H1 (cell line): ENCODE data around the gene ZNF487. TPM values are rescaled to one million over a fixed set of nuclear protein-coding genes. Genes with fewer than 3 reads are reported as not detected.

ENCODE experiments used
- CTCF ChIA-PET: fragments of 300-600 bp; sonication (Branson Sonifier 250); formaldehyde crosslinking; loops from one replicate; lab custom pipeline; 2021; ENCODE audit not compliant: partially characterized antibody; lab: Charles Lee
- POLR2A ChIA-PET: fragments of 300-600 bp; sonication (Branson Sonifier 250); formaldehyde crosslinking; loops from one replicate; lab custom pipeline; 2021; ENCODE audit warnings: inconsistent platforms; ENCODE audit not compliant: partially characterized antibody; lab: Charles Lee
- DNase-seq, 2 experiments: peaks; one replicate each; pipeline versions ENCODE4 v3.0.0 to v3.0.0-alpha.2; 2010 to 2022; ENCODE audit warnings: low spot score in 2 of 2, low read depth in 1 of 2, mixed read lengths in 1 of 2
- FAIRE-seq: peaks from 2 replicates; lab custom pipeline; 2011; peaks lifted over from hg19 to GRCh38; lab: Jason Lieb, UNC
- H2AFZ ChIP-seq: 2 replicates; pipeline ENCODE4 v1.8.1; 2012; ENCODE audit warnings: low read length, inconsistent platforms
- H2AK5ac ChIP-seq: 2 replicates; pipeline ENCODE4 v1.6.1; 2013; ENCODE audit warnings: low read depth, low read length
- H2BK120ac ChIP-seq: replicated peaks from 2 replicates; pipeline ENCODE3; 2013; ENCODE audit warnings: low read depth, low read length, inconsistent platforms
- H2BK12ac ChIP-seq: 2 replicates; pipeline ENCODE4 v1.6.1; 2013; ENCODE audit warnings: low read depth, low read length
- H2BK15ac ChIP-seq: 2 replicates; pipeline ENCODE4 v1.6.1; 2013; ENCODE audit warnings: low read length
- H2BK20ac ChIP-seq: 2 replicates; pipeline ENCODE4 v1.6.1; 2013; ENCODE audit warnings: low read length
- H2BK5ac ChIP-seq: 2 replicates; pipeline ENCODE4 v1.6.1; 2013; ENCODE audit warnings: low read depth, low read length
- H3K14ac ChIP-seq: 2 replicates; pipeline ENCODE4 v1.6.1; 2013; ENCODE audit warnings: inconsistent platforms; ENCODE audit not compliant: insufficient read length
- H3K18ac ChIP-seq: 2 replicates; pipeline ENCODE4 v1.6.1; 2013; ENCODE audit warnings: low read length; ENCODE audit errors: extremely low read depth
- H3K23ac ChIP-seq: 2 replicates; pipeline ENCODE4 v1.6.1; 2013; ENCODE audit warnings: inconsistent platforms; ENCODE audit not compliant: insufficient read length
- H3K23me2 ChIP-seq: 2 replicates; pipeline ENCODE4 v1.6.1; 2013; ENCODE audit warnings: low read depth, low read length
- H3K27ac ChIP-seq: 2 replicates; pipeline ENCODE4 v1.6.1; 2011; ENCODE audit warnings: low read depth, low read length, inconsistent platforms
- H3K27me3 ChIP-seq, 4 experiments: replicated peaks in 1 of 4; 1 replicate in 1 of 4; 2 replicates in 3 of 4; pipeline versions ENCODE4 v1.6.1 to v1.8.1; 2011 to 2013; ENCODE audit warnings: low read length in 3 of 4, mild to moderate bottlenecking in 3 of 4, inconsistent platforms in 2 of 4, mixed read lengths in 2 of 4, moderate library complexity in 1 of 4; ENCODE audit not compliant: control insufficient read depth in 3 of 4, insufficient read depth in 3 of 4; ENCODE audit errors: extremely low read depth in 1 of 4
- H3K36me3 ChIP-seq, 4 experiments: 2 replicates each; pipeline versions ENCODE4 v1.6.1 to v1.8.1; 2011 to 2013; ENCODE audit warnings: mild to moderate bottlenecking in 4 of 4, low read length in 3 of 4, moderate library complexity in 2 of 4, control low read depth in 1 of 4, inconsistent platforms in 1 of 4; ENCODE audit not compliant: insufficient read depth in 4 of 4, control insufficient read depth in 2 of 4
- H3K4ac ChIP-seq: replicated peaks from 2 replicates; pipeline ENCODE3; 2013; ENCODE audit warnings: low read length, low read depth, mixed read lengths, inconsistent platforms; ENCODE audit not compliant: insufficient read length
- H3K4me1 ChIP-seq, 4 experiments: replicated peaks in 1 of 4; 1 replicate in 1 of 4; 2 replicates in 3 of 4; pipeline versions ENCODE4 v1.6.1 to v1.8.1; 2011 to 2013; ENCODE audit warnings: low read length in 3 of 4, inconsistent platforms in 2 of 4, mixed read lengths in 1 of 4; ENCODE audit not compliant: insufficient read depth in 4 of 4, control insufficient read depth in 3 of 4
- H3K4me2 ChIP-seq, 2 experiments: 2 replicates each; pipeline versions ENCODE4 v1.6.1 to v1.8.1; 2011 to 2013; ENCODE audit warnings: low read depth in 2 of 2, low read length in 2 of 2, control low read depth in 1 of 2, inconsistent platforms in 1 of 2, mild to moderate bottlenecking in 1 of 2; ENCODE audit not compliant: insufficient read depth in 1 of 2
- H3K4me3 ChIP-seq, 4 experiments: fragments of 200-600, 300-600 bp in 1 of 4; sonication (generic), shearing (Covaris generic), sonication (Bioruptor Twin) in 1 of 4; 2 replicates each; pipeline versions ENCODE4 v1.5.1 to v1.8.1; 2011 to 2016; ENCODE audit warnings: low read length in 4 of 4, low read depth in 3 of 4, control low read depth in 2 of 4, inconsistent platforms in 2 of 4, mild to moderate bottlenecking in 2 of 4, mixed read lengths in 1 of 4, moderate library complexity in 1 of 4; ENCODE audit not compliant: insufficient read depth in 2 of 4; ENCODE audit errors: extremely low read depth in 1 of 4
- H3K56ac ChIP-seq: replicated peaks from 2 replicates; pipeline ENCODE3; 2013; ENCODE audit warnings: low read depth, mild to moderate bottlenecking, mixed read lengths, low read length, inconsistent platforms; ENCODE audit not compliant: insufficient read length
- H3K79me1 ChIP-seq: 2 replicates; pipeline ENCODE4 v1.6.1; 2013; ENCODE audit warnings: low read depth, low read length, control low read depth
- H3K79me2 ChIP-seq, 2 experiments: 2 replicates each; pipeline versions ENCODE4 v1.6.1 to v1.8.1; 2012 to 2013; ENCODE audit warnings: low read length in 2 of 2, mild to moderate bottlenecking in 2 of 2, inconsistent platforms in 1 of 2; ENCODE audit not compliant: insufficient read depth in 2 of 2, control insufficient read depth in 1 of 2
- H3K9ac ChIP-seq, 4 experiments: replicated peaks in 1 of 4; 1 replicate in 1 of 4; 2 replicates in 3 of 4; pipeline versions ENCODE4 v1.6.1 to v1.8.1; 2011 to 2013; ENCODE audit warnings: low read depth in 3 of 4, low read length in 3 of 4, control low read depth in 2 of 4, mild to moderate bottlenecking in 2 of 4, moderate library complexity in 2 of 4, inconsistent platforms in 1 of 4; ENCODE audit errors: extremely low read depth in 1 of 4
- H3K9me3 ChIP-seq, 2 experiments: 2 replicates each; pipeline versions ENCODE4 v1.6.1 to v1.8.1; 2012 to 2013; ENCODE audit warnings: mild to moderate bottlenecking in 2 of 2, moderate library complexity in 2 of 2, control low read depth in 1 of 2, inconsistent platforms in 1 of 2, low read depth in 1 of 2, low read length in 1 of 2, mixed read lengths in 1 of 2; ENCODE audit not compliant: insufficient read depth in 2 of 2
- H4K20me1 ChIP-seq, 2 experiments: replicated peaks in 1 of 2; 2 replicates each; pipeline versions ENCODE3 to v1.8.1; 2011 to 2013; ENCODE audit warnings: inconsistent platforms in 2 of 2, low read length in 2 of 2, mild to moderate bottlenecking in 1 of 2; ENCODE audit not compliant: insufficient read depth in 2 of 2, control insufficient read depth in 1 of 2
- H4K5ac ChIP-seq: 2 replicates; pipeline ENCODE4 v1.6.1; 2013; ENCODE audit warnings: low read length, low read depth, mixed read lengths, inconsistent platforms; ENCODE audit not compliant: insufficient read length
- H4K8ac ChIP-seq: 2 replicates; pipeline ENCODE4 v1.8.0; 2013; ENCODE audit warnings: mild to moderate bottlenecking, moderate library complexity, low read length, inconsistent platforms; ENCODE audit not compliant: insufficient read depth; ENCODE audit errors: extremely low read depth
- H4K91ac ChIP-seq: replicated peaks from 2 replicates; pipeline ENCODE3; 2013; ENCODE audit warnings: low read length, mixed read lengths, inconsistent platforms; ENCODE audit not compliant: insufficient read length
- ASH2L ChIP-seq: fragments of 200-600, 300-600 bp; sonication (generic); IDR thresholded peaks from one replicate; pipeline ENCODE4 v1.7.1; 2017; ENCODE audit warnings: low read length
- BACH1 ChIP-seq: IDR thresholded peaks from 2 replicates; pipeline ENCODE4 v1.6.1; 2012; ENCODE audit warnings: low read length, improper control_type of control experiment
- BRCA1 ChIP-seq: IDR thresholded peaks from 2 replicates; pipeline ENCODE4 v1.6.1; 2012; ENCODE audit warnings: low read depth, low read length, improper control_type of control experiment
- CHD2 ChIP-seq: IDR thresholded peaks from 2 replicates; pipeline ENCODE4 v1.6.1; 2012; ENCODE audit warnings: low read length, improper control_type of control experiment
- CREB1 ChIP-seq: IDR thresholded peaks from 2 replicates; pipeline ENCODE4 v1.6.1; 2012; ENCODE audit warnings: inconsistent platforms
- KDM1A ChIP-seq: fragments of 200-600, 300-600 bp; sonication (generic); IDR thresholded peaks from 2 replicates; pipeline ENCODE4 v1.7.1; 2016; ENCODE audit warnings: mild to moderate bottlenecking, low read length, borderline replicate concordance
- RAD21 ChIP-seq, 2 experiments: IDR thresholded peaks in 1 of 2; conservative IDR thresholded peaks in 1 of 2; 2 replicates each; pipeline ENCODE4 v1.6.1; 2011; ENCODE audit warnings: low read depth in 2 of 2, low read length in 2 of 2, improper control_type of control experiment in 1 of 2, inconsistent platforms in 1 of 2, mild to moderate bottlenecking in 1 of 2, moderate library complexity in 1 of 2
- TEAD4 ChIP-seq: IDR thresholded peaks from 2 replicates; pipeline ENCODE4 v1.6.1; 2012; ENCODE audit warnings: low read depth, low read length, inconsistent platforms, mixed read lengths
- ZNF274 ChIP-seq: IDR thresholded peaks from 2 replicates; pipeline ENCODE4 v1.7.0; 2012; ENCODE audit warnings: low read length, borderline replicate concordance; ENCODE audit errors: extremely low read depth
- WGBS, 2 experiments: shearing (Covaris generic) in 1 of 2; methylation state at CpG; one replicate each; pipeline versions ENCODE4 v1.1.6 to v1.1.7; 2013 to 2015; ENCODE audit warnings: low lambda C conversion rate in 2 of 2, mixed read lengths in 2 of 2, inconsistent platforms in 1 of 2, low coverage in 1 of 2, missing lambda C conversion rate in 1 of 2; ENCODE audit not compliant: insufficient replicate concordance in 2 of 2, insufficient coverage in 1 of 2, insufficient read length in 1 of 2; ENCODE audit errors: extremely low coverage in 1 of 2, missing lambda C conversion rate in 1 of 2; 5-methylcytosine and 5-hydroxymethylcytosine counted together
- polyA plus RNA-seq, 7 experiments: library from polyadenylated mRNA; depleted of rRNA in 3 of 7; stranded (reverse) in 5 of 7; unstranded in 2 of 7; fragments of >200 nt in 5 of 7; fragments of 200-250 nt in 2 of 7; gene quantifications; 1 replicate in 5 of 7; 2 replicates in 1 of 7; 4 replicates in 1 of 7; pipeline versions ENCODE4 v1.2.1 to v1.2.3, GENCODE V29; 2011 to 2013; ENCODE audit warnings: missing spikeins in 2 of 7, mixed read lengths in 2 of 7
- total RNA-seq: library from RNA; stranded (reverse); fragmentation: NEBNext Ultra II Directional; extraction: Animal tissue kit (Norgen Biotek cat#: 25700); gene quantifications from 2 replicates; pipeline ENCODE4 v1.2.1, GENCODE V29; 2021
- TF ChIP-seq, protein P1 (sequence below): IDR thresholded peaks from 2 replicates; pipeline ENCODE4 v1.6.1; 2011; ENCODE audit warnings: low read length, improper control_type of control experiment

The ZNF487 gene
- total and polyA plus RNA-seq, 2 of the 8 experiments (the other 6 are each of a cell fraction or from before 2014, with no cell fraction given): 1.9 to 2.5 TPM

- no peak overlapping the region for H2BK120ac ChIP-seq
- no peaks in the 10 kb centered on the region for H3K79me1 ChIP-seq
- peaks cover 0 to 3% of the 10 kb centered on the region in 2 experiments; a peak in 1 of 4 replicates for H3K9me3 ChIP-seq
- H3K4me2 ChIP-seq: no peak overlapping the region
- H3K4me3 ChIP-seq: no peak overlapping the region
- no peak overlapping the region for H2BK20ac ChIP-seq
- FAIRE-seq (no peak), DNase-seq (no peak)
- no peak overlapping the region for H3K56ac ChIP-seq
- no peaks in the 10 kb centered on the region for H3K27me3 ChIP-seq
- no peaks in the 10 kb centered on the region for H3K23me2 ChIP-seq
- H3K79me2 ChIP-seq: no peaks in the 10 kb centered on the region
- H3K14ac ChIP-seq: no peak overlapping the region
- H3K18ac ChIP-seq: no peak overlapping the region
- H3K27ac ChIP-seq: no peak overlapping the region
- H3K23ac ChIP-seq: no peak overlapping the region
- CTCF ChIA-PET: no interaction called here
- no peak overlapping the region for H2BK12ac ChIP-seq
- H3K9ac ChIP-seq: no peak overlapping the region
- H2AFZ ChIP-seq: no peak overlapping the region
- POLR2A ChIA-PET: no interaction called here
- no peak overlapping the region for H2AK5ac ChIP-seq
- 0 out of 2 replicates have a peak overlapping the region, but pooled peaks have one; percentile 51 for H4K8ac ChIP-seq
- H2BK15ac ChIP-seq: no peak overlapping the region
- H4K20me1 ChIP-seq: no peaks in the 10 kb centered on the region
- WGBS, 2 experiments: 89% methylated on average over 14 of the region's 14 CpGs; no CpG with 5 or more reads in 1 of the 2 experiments
- TF ChIP-seq CHD2 (no peak), ZNF274 (no peak), CREB1 (no peak), TEAD4 (no peak), BRCA1 (no peak), KDM1A (no peak), BACH1 (no peak), RAD21 (IDR thresholded peaks at IDR 0.05 in 1 of 2, conservative IDR thresholded peaks at IDR 0.05 in 1 of 2; ENCODE audit: low read depth in 2 of 2, low read length in 2 of 2) (no peak), ASH2L (no peak)
- TF ChIP-seq, protein P1, sequence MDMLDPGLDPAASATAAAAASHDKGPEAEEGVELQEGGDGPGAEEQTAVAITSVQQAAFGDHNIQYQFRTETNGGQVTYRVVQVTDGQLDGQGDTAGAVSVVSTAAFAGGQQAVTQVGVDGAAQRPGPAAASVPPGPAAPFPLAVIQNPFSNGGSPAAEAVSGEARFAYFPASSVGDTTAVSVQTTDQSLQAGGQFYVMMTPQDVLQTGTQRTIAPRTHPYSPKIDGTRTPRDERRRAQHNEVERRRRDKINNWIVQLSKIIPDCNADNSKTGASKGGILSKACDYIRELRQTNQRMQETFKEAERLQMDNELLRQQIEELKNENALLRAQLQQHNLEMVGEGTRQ: no peak
- TF ChIP-seq, all 59 proteins: peak for 0
- H3K36me3 ChIP-seq: no peaks in the 10 kb centered on the region
- no peak overlapping the region for H4K91ac ChIP-seq
- no peak overlapping the region for H4K5ac ChIP-seq
- no peak overlapping the region for H3K4ac ChIP-seq
- H2BK5ac ChIP-seq: no peak overlapping the region
- H3K4me1 ChIP-seq: no peaks in the 10 kb centered on the region; a peak in 1 of 7 replicates
Measured at GRCh38 chr10:43471146-43471545, 34.2 kb downstream of the ZNF487 start.
